ENCODE data around the gene PLA2R1.
A peak's percentile ranks its signal among the peaks of the same experiment; 100 is the strongest.

Gene PLA2R1

GRCh38 chr2:160062292-160063005, at the start of gene PLA2R1:
TSS of gene PLA2R1 (minus strand) at chr2:160062615. CDS start at chr2:160062403, 212 bp downstream.
- no peak for DNase-seq (ENCODE audit: low read depth in 4 of 4, low spot score in 1 of 4)

- no peak for DNase-seq (ENCODE audit: low read depth in 4 of 4, low spot score in 1 of 4)
These were observed 48.3 kb upstream of the PLA2R1 start for GRCh38 chr2:160110674-160111239.

GRCh38 chr2:160109939-160110673, 47.7 kb upstream of the PLA2R1 start:
- peak; percentile 11 to 32 (median 16) for DNase-seq (ENCODE audit: low read depth in 4 of 4, low spot score in 1 of 4)

GRCh38 chr2:160109243-160109642, 46.8 kb upstream of the PLA2R1 start:
- DNase-seq (ENCODE audit: low read depth in 4 of 4, low spot score in 1 of 4) = no peak

GRCh38 chr2:160108646-160109045, 46.2 kb upstream of the PLA2R1 start:
- DNase-seq (ENCODE audit: low read depth in 4 of 4, low spot score in 1 of 4) = no peak

GRCh38 chr2:160105366-160105765, 43.0 kb upstream of the PLA2R1 start:
- no peak for DNase-seq (ENCODE audit: low read depth in 4 of 4, low spot score in 1 of 4)

- no peak for DNase-seq (ENCODE audit: low read depth in 4 of 4, low spot score in 1 of 4)
These were observed 41.7 kb upstream of the PLA2R1 start for GRCh38 chr2:160104115-160104514.

- no peak for DNase-seq (ENCODE audit: low read depth in 4 of 4, low spot score in 1 of 4)
These were observed 34.9 kb upstream of the PLA2R1 start for GRCh38 chr2:160097326-160097725.

- no peak for DNase-seq (ENCODE audit: low read depth in 4 of 4, low spot score in 1 of 4)
These were observed 34.0 kb upstream of the PLA2R1 start for GRCh38 chr2:160096409-160096808.

GRCh38 chr2:160092445-160092844, 30.0 kb upstream of the PLA2R1 start:
- no peak for DNase-seq (ENCODE audit: low read depth in 4 of 4, low spot score in 1 of 4)

GRCh38 chr2:160091381-160091780, 29.0 kb upstream of the PLA2R1 start:
- DNase-seq (ENCODE audit: low read depth in 4 of 4, low spot score in 1 of 4) = no peak

- DNase-seq (ENCODE audit: low read depth in 4 of 4, low spot score in 1 of 4) = no peak
These were observed 25.7 kb upstream of the PLA2R1 start for GRCh38 chr2:160087854-160088745.

GRCh38 chr2:160085662-160086061, 23.2 kb upstream of the PLA2R1 start:
- no peak for DNase-seq (ENCODE audit: low read depth in 4 of 4, low spot score in 1 of 4)

GRCh38 chr2:160077912-160078810, 15.7 kb upstream of the PLA2R1 start:
- no peak for DNase-seq (ENCODE audit: low read depth in 4 of 4, low spot score in 1 of 4)

- DNase-seq (ENCODE audit: low read depth in 4 of 4, low spot score in 1 of 4) = no peak
These were observed 14.5 kb upstream of the PLA2R1 start for GRCh38 chr2:160076914-160077313.

GRCh38 chr2:160076241-160076640, 13.8 kb upstream of the PLA2R1 start:
- no peak for DNase-seq (ENCODE audit: low read depth in 4 of 4, low spot score in 1 of 4)

- no peak for DNase-seq (ENCODE audit: low read depth in 4 of 4, low spot score in 1 of 4)
These were observed 12.8 kb upstream of the PLA2R1 start for GRCh38 chr2:160075171-160075570.

- no peak for DNase-seq (ENCODE audit: low read depth in 4 of 4, low spot score in 1 of 4)
These were observed 11.0 kb upstream of the PLA2R1 start for GRCh38 chr2:160073284-160073888.

GRCh38 chr2:160068906-160069305, 6.5 kb upstream of the PLA2R1 start:
- DNase-seq (ENCODE audit: low read depth in 4 of 4, low spot score in 1 of 4) = no peak

- no peak for DNase-seq (ENCODE audit: low read depth in 4 of 4, low spot score in 1 of 4)
These were observed 2.5 kb upstream of the PLA2R1 start for GRCh38 chr2:160064916-160065315.
